Liver (tissue), 9 donors: ENCODE measurements around the gene ZW10. TPM values are rescaled to one million over a fixed set of nuclear protein-coding genes. Genes with fewer than 3 reads are reported as not detected.
"Not testable (repeated sequence)": the region's sequence is repeated elsewhere in the genome, so short reads cannot be mapped to it uniquely, and the experiment has no call there.

Experiments
- DNase-seq: peaks from one replicate; pipeline ENCODE4 v3.0.0-alpha.2; 2017; ENCODE audit warnings: low spot score
- H3K27ac ChIP-seq, 2 donors: one replicate each; pipeline ENCODE4 v1.7.0; 2013; ENCODE audit warnings: inconsistent platforms in 2 of 2, low read length in 2 of 2, control low read depth in 1 of 2, low read depth in 1 of 2, mild to moderate bottlenecking in 1 of 2
- H3K27me3 ChIP-seq, 4 donors: one replicate each; pipeline versions ENCODE4 v1.6.1 to v1.7.0; 2013; ENCODE audit warnings: low read length in 3 of 4, inconsistent platforms in 1 of 4, mild to moderate bottlenecking in 1 of 4, moderate library complexity in 1 of 4; ENCODE audit not compliant: control insufficient read depth in 4 of 4, insufficient read depth in 4 of 4
- H3K36me3 ChIP-seq, 4 donors: one replicate each; pipeline versions ENCODE4 v1.6.1 to v1.7.0; 2013; ENCODE audit warnings: low read length in 3 of 4, mild to moderate bottlenecking in 3 of 4, low read depth in 1 of 4, moderate library complexity in 1 of 4; ENCODE audit not compliant: control insufficient read depth in 4 of 4, insufficient read depth in 3 of 4
- H3K4me1 ChIP-seq, 4 donors: one replicate each; pipeline versions ENCODE4 v1.6.1 to v1.7.0; 2013; ENCODE audit warnings: low read length in 3 of 4, mild to moderate bottlenecking in 3 of 4, moderate library complexity in 1 of 4; ENCODE audit not compliant: control insufficient read depth in 4 of 4, insufficient read depth in 4 of 4
- H3K4me3 ChIP-seq, 3 donors: one replicate each; pipeline versions ENCODE4 v1.6.1 to v1.7.0; 2013; ENCODE audit warnings: low read length in 3 of 3, control low read depth in 1 of 3, low read depth in 1 of 3, mild to moderate bottlenecking in 1 of 3
- H3K9ac ChIP-seq, 2 donors: one replicate each; pipeline ENCODE4 v1.7.0; 2013; ENCODE audit warnings: low read length in 2 of 2, mild to moderate bottlenecking in 2 of 2, moderate library complexity in 2 of 2, control low read depth in 1 of 2, low read depth in 1 of 2
- H3K9me3 ChIP-seq, 4 donors: one replicate each; pipeline versions ENCODE4 v1.6.1 to v1.7.0; 2013; ENCODE audit warnings: low read length in 3 of 4; ENCODE audit not compliant: control insufficient read depth in 4 of 4
- EGR1 ChIP-seq, 2 donors: IDR thresholded peaks; 2 replicates each; pipeline ENCODE4 v1.6.1; 2016 to 2018; ENCODE audit warnings: antibody characterized with exemption in 2 of 2, low read depth in 2 of 2
- FOXA1 ChIP-seq: IDR thresholded peaks from 2 replicates; pipeline ENCODE4 v1.6.1; 2016; ENCODE audit warnings: antibody characterized with exemption
- GABPA ChIP-seq, 2 donors: IDR thresholded peaks in 1 of 2; conservative IDR thresholded peaks in 1 of 2; 2 replicates each; pipeline ENCODE4 v1.6.1; 2016; ENCODE audit warnings: antibody characterized with exemption in 2 of 2, mild to moderate bottlenecking in 1 of 2, moderate library complexity in 1 of 2
- HNF4A ChIP-seq, 2 donors: conservative IDR thresholded peaks; 2 replicates each; pipeline ENCODE4 v1.6.1; 2016; ENCODE audit warnings: antibody characterized with exemption in 2 of 2, mild to moderate bottlenecking in 2 of 2
- HNF4G ChIP-seq: IDR thresholded peaks from 2 replicates; pipeline ENCODE4 v1.6.1; 2016; ENCODE audit warnings: antibody characterized with exemption
- JUND ChIP-seq, 2 donors: IDR thresholded peaks; 2 replicates each; pipeline ENCODE4 v1.6.1; 2016; ENCODE audit warnings: antibody characterized with exemption in 2 of 2
- MAX ChIP-seq: IDR thresholded peaks from 2 replicates; pipeline ENCODE4 v1.6.1; 2016; ENCODE audit warnings: antibody characterized with exemption
- NR2F2 ChIP-seq: IDR thresholded peaks from 2 replicates; pipeline ENCODE4 v1.6.1; 2016; ENCODE audit warnings: antibody characterized with exemption
- RAD21 ChIP-seq, 2 donors: IDR thresholded peaks; 2 replicates each; pipeline ENCODE4 v1.6.1; 2016; ENCODE audit warnings: antibody characterized with exemption in 2 of 2, mild to moderate bottlenecking in 2 of 2
- RXRA ChIP-seq, 2 donors: IDR thresholded peaks; 2 replicates each; pipeline ENCODE4 v1.6.1; 2017 to 2018; ENCODE audit warnings: antibody characterized with exemption in 2 of 2, mild to moderate bottlenecking in 1 of 2
- SP1 ChIP-seq: IDR thresholded peaks from 2 replicates; pipeline ENCODE4 v1.6.1; 2018; ENCODE audit warnings: antibody characterized with exemption, mild to moderate bottlenecking
- YY1 ChIP-seq: IDR thresholded peaks from 2 replicates; pipeline ENCODE4 v1.6.1; 2016; ENCODE audit warnings: antibody characterized with exemption, mild to moderate bottlenecking
- WGBS: extraction: QIAGEN DNeasy Blood & Tissue Kit; methylation state at CpG from one replicate; pipeline ENCODE4 v1.1.7; 2013; 5-methylcytosine and 5-hydroxymethylcytosine counted together
- polyA plus RNA-seq, 2 donors: library from polyadenylated mRNA; stranded (reverse) in 1 of 2; unstranded in 1 of 2; fragments of 200-250 nt in 1 of 2; fragments of >200 nt in 1 of 2; fragmentation: Nextera tagmentation in 1 of 2; extraction: Ambion mirVana in 1 of 2; gene quantifications; one replicate each; pipeline versions ENCODE4 v1.2.1 to v1.2.3, GENCODE V29; 2013 to 2015
- total RNA-seq, 2 donors: library from RNA; depleted of rRNA; stranded (reverse); fragments of >200 nt; gene quantifications; one replicate each; pipeline ENCODE4 v1.2.3, GENCODE V29; 2014
- TF ChIP-seq, protein P1 (sequence below): IDR thresholded peaks from 2 replicates; pipeline ENCODE4 v1.6.1; 2016; ENCODE audit warnings: antibody characterized with exemption
- TF ChIP-seq, protein P2 (sequence below): IDR thresholded peaks from 2 replicates; pipeline ENCODE4 v1.6.1; 2016; ENCODE audit warnings: antibody characterized with exemption, mild to moderate bottlenecking
- donor health status: healthy.
- donor health status: healthy.
- donor health status: healthy.
- donor health status: healthy.
- donor health status: healthy.

Gene ZW10
- total and polyA plus RNA-seq, 4 donors = 3.7 to 16.8 (median 9.3) TPM

- TF ChIP-seq FOXA1 (no peak), RXRA (IDR thresholded peaks at IDR 0.05) (no peak), JUND (IDR thresholded peaks at IDR 0.05) (no peak), GABPA (IDR thresholded peaks at IDR 0.05 in 1 of 2, conservative IDR thresholded peaks at IDR 0.05 in 1 of 2) (no peak)
- TF ChIP-seq, protein P1, sequence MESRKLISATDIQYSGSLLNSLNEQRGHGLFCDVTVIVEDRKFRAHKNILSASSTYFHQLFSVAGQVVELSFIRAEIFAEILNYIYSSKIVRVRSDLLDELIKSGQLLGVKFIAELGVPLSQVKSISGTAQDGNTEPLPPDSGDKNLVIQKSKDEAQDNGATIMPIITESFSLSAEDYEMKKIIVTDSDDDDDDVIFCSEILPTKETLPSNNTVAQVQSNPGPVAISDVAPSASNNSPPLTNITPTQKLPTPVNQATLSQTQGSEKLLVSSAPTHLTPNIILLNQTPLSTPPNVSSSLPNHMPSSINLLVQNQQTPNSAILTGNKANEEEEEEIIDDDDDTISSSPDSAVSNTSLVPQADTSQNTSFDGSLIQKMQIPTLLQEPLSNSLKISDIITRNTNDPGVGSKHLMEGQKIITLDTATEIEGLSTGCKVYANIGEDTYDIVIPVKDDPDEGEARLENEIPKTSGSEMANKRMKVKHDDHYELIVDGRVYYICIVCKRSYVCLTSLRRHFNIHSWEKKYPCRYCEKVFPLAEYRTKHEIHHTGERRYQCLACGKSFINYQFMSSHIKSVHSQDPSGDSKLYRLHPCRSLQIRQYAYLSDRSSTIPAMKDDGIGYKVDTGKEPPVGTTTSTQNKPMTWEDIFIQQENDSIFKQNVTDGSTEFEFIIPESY = no peak
Measured at GRCh38 chr11:113710989-113711388, 62.5 kb downstream of the ZW10 start (continued).

- no peaks in the 10 kb centered on the region for H3K36me3 ChIP-seq
- no peaks in the 10 kb centered on the region for H3K4me1 ChIP-seq
- no peak for DNase-seq
- no peak within 1 kb of the TSS for H3K27ac ChIP-seq
- peaks cover 0 to 2% (median 0%) of the 10 kb centered on the region in 4 donors for H3K9me3 ChIP-seq
- no peak within 1 kb of the TSS for H3K9ac ChIP-seq
- H3K27me3 ChIP-seq = no peaks in the 10 kb centered on the region
- WGBS = 94% methylated on average over 7 of the region's 7 CpGs
- no peak within 1 kb of the TSS for H3K4me3 ChIP-seq
- no peak for TF ChIP-seq HNF4G
Measured at GRCh38 chr11:113705871-113706655, 67.4 kb downstream of the ZW10 start, which contains the start of gene TMPRSS5. Gene TMPRSS5, minus strand, starts transcription at chr11:113706308. Its CDS starts 84 bp downstream, at chr11:113706224.

DNA sequence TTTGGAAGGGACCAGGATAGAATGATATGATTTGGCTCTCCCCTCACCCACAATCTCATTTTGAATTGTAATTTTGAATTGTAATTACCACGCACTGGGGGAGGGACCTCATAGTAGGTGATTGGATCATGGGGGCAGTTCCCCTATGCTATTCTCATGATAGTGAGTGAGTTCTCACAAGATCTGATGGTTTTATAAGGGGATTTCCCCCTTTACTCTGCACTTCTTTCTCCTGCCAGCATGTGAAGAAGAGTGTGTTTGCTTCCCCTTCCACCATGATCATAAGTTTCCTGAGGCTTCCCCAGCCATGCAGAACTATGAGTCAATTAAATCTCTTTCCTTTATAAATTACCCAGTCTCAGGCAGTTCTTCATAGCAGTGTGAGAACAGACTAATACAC lies 69.9 kb downstream of the ZW10 start:
- H3K27me3 ChIP-seq, H3K36me3 ChIP-seq, DNase-seq, H3K9me3 ChIP-seq, H3K9ac ChIP-seq, H3K4me1 ChIP-seq, H3K27ac ChIP-seq, H3K4me3 ChIP-seq: not testable (repeated sequence)
- WGBS = 100% methylated on average over 1 of the region's 1 CpG

DNA sequence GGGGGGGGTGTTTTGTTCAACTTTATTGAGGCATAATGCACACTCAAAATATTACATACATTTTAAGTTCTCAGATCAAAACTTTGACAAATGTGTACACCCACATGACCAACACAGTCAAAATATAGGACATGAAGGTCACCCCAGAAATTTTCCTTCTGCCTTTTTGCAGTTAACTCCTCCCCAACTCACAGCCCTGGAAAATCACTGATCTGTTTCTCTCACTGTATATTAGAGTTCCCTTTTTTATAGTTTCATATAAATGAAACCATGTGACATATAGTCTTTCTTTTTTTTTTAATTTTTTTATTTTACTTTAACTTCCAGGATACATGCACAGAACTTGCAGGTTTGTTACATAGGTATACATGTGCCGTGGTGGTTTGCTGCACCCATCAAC lies 72.0 kb downstream of the ZW10 start:
- H3K4me3 ChIP-seq = no peak overlapping the region
- WGBS = 96% methylated on average over 1 of the region's 1 CpG
- H3K27ac ChIP-seq = no peak overlapping the region
- H3K27me3 ChIP-seq = no peaks in the 10 kb centered on the region
- H3K36me3 ChIP-seq = peaks cover 0 to 3% (median 0%) of the 10 kb centered on the region in 4 donors
- no peak for TF ChIP-seq YY1
- TF ChIP-seq RAD21 (IDR thresholded peaks at IDR 0.05) = no peak
- TF ChIP-seq GABPA (IDR thresholded peaks at IDR 0.05 in 1 of 2, conservative IDR thresholded peaks at IDR 0.05 in 1 of 2) = no peak
- no peak for TF ChIP-seq HNF4A (conservative IDR thresholded peaks at IDR 0.05)
- TF ChIP-seq, protein P1 = no peak
- no peak for TF ChIP-seq FOXA1
- TF ChIP-seq NR2F2 = no peak
- TF ChIP-seq SP1 = no peak
- no peak for TF ChIP-seq EGR1 (IDR thresholded peaks at IDR 0.05; ENCODE audit: low read depth in 2 of 2)
- no peak for TF ChIP-seq HNF4G
- no peak for TF ChIP-seq MAX
- TF ChIP-seq, protein P2, sequence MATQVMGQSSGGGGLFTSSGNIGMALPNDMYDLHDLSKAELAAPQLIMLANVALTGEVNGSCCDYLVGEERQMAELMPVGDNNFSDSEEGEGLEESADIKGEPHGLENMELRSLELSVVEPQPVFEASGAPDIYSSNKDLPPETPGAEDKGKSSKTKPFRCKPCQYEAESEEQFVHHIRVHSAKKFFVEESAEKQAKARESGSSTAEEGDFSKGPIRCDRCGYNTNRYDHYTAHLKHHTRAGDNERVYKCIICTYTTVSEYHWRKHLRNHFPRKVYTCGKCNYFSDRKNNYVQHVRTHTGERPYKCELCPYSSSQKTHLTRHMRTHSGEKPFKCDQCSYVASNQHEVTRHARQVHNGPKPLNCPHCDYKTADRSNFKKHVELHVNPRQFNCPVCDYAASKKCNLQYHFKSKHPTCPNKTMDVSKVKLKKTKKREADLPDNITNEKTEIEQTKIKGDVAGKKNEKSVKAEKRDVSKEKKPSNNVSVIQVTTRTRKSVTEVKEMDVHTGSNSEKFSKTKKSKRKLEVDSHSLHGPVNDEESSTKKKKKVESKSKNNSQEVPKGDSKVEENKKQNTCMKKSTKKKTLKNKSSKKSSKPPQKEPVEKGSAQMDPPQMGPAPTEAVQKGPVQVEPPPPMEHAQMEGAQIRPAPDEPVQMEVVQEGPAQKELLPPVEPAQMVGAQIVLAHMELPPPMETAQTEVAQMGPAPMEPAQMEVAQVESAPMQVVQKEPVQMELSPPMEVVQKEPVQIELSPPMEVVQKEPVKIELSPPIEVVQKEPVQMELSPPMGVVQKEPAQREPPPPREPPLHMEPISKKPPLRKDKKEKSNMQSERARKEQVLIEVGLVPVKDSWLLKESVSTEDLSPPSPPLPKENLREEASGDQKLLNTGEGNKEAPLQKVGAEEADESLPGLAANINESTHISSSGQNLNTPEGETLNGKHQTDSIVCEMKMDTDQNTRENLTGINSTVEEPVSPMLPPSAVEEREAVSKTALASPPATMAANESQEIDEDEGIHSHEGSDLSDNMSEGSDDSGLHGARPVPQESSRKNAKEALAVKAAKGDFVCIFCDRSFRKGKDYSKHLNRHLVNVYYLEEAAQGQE = no peak
- H3K9ac ChIP-seq = no peak overlapping the region
- DNase-seq = no peak
- H3K4me1 ChIP-seq = peaks cover 3 to 10% (median 8%) of the 10 kb centered on the region in 4 donors
- H3K9me3 ChIP-seq = no peaks in the 10 kb centered on the region
